Measurements from ENCODE around the gene TNF.

TNF gene

DNA sequence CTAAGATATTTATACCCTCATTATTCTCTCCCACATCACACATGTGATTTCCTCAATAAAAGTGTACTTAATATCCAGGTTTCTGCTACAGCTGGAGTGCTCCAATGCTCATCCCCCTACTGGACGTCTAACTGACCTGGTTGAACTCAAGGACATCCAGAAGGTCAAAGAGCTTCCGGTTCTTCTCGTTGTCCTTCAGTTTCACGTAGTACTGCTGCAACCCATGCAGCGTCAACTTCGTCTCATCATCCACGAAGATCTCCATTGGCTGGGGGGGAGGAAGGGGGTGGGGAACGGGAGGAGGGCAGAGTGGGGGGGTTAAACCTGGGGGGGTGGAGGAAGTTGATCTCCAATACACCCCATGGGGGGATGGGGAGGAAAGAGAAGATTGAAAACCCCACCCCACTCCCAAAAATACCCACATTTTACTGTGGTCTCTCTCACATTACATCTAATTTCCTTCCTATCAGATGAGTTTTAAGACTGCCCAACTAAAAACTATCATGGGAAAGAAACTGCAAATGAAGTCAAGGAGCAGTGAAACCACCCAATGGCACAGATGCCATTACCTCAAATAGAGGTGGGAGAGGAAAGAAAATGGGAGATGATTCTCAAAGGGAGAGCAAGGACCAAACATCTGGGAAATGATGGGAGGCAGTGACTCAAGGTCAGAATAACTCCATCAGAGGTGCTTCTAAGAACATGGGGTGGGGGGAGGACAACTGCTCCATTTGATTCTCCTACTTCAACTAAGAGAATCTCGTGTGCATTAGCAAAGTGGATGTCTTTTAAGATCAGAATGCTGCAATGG is 42.5 kb upstream of the TNF start:
- Histone ChIP-seq H3K27me3 (no peaks in the 10 kb centered on the region), H4K20me1 (peaks cover 93% of the 10 kb centered on the region), H3K36me3 (peaks cover 88% of the 10 kb centered on the region), H3K4me2 (no peak overlapping the region), H3K9me3 (no peaks in the 10 kb centered on the region), H3K9ac (no peak overlapping the region), H3K27ac (no peak overlapping the region), H3K4me3 (no peak overlapping the region), H3K4me1 (0 out of 2 replicates have a peak, but pooled peaks cover 4% of the 10 kb centered on the region)
- TF ChIP-seq Cebpa-rat (IDR thresholded peaks at IDR 0.05), result no peak

GRCh38 chr6:31533455-31533841 is 41.9 kb upstream of the TNF start:
- Histone ChIP-seq H3K4me2 (no peak overlapping the region), H3K36me3 (peaks cover 94% of the 10 kb centered on the region), H3K4me3 (no peak overlapping the region), H3K4me1 (peaks cover 10% of the 10 kb centered on the region), H3K27me3 (no peaks in the 10 kb centered on the region), H3K27ac (no peak overlapping the region), H4K20me1 (peaks cover 96% of the 10 kb centered on the region), H3K9ac (no peak overlapping the region), H3K9me3 (no peaks in the 10 kb centered on the region)
- TF ChIP-seq Cebpa-rat (IDR thresholded peaks at IDR 0.05), result no peak

- no peaks in the 10 kb centered on the region for H3K9me3 ChIP-seq
- no peak overlapping the region for H3K4me3 ChIP-seq
- H3K27ac ChIP-seq, result no peak overlapping the region
- no peak for TF ChIP-seq Cebpa-rat (IDR thresholded peaks at IDR 0.05)
- H3K36me3 ChIP-seq, result peaks cover 97% of the 10 kb centered on the region
- H3K4me1 ChIP-seq, result peaks cover 15% of the 10 kb centered on the region
- peaks cover 96% of the 10 kb centered on the region for H4K20me1 ChIP-seq
- no peak overlapping the region for H3K9ac ChIP-seq
- H3K4me2 ChIP-seq, result no peak overlapping the region
- H3K27me3 ChIP-seq, result no peaks in the 10 kb centered on the region
Observed at GRCh38 chr6:31534011-31534410, 41.4 kb upstream of the TNF start.

DNA sequence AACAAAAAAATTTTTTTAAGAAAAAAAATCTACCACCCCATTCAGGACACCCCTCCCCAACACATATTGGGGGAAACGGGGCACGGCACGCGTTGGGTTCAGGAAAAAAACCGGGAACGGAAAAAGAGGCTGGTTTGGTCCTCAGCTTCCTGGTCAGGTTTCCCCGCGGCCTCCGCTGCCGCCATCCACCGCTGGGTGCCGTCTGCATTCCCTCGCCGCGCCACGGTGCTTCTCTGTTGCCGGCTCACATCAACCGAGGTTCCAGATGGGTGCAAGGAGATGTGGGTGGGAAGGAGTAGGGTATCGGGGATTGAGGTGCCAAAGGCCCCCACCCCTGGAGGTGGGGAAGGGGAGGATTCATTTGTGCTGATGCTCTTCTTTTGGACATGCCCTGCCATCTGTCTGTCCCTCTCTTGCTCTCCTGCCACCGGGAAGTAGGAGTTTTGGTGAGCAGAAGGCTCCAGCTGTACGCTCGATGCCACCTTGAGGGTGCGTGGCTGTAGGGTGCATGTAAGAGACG is 40.8 kb upstream of the TNF start:
- Histone ChIP-seq H3K36me3 (peaks cover 99% of the 10 kb centered on the region), H3K4me3 (no peak overlapping the region), H3K27ac (no peak overlapping the region), H3K4me2 (no peak overlapping the region), H4K20me1 (peaks cover 98% of the 10 kb centered on the region), H3K9ac (no peak overlapping the region), H3K4me1 (peaks cover 21% of the 10 kb centered on the region), H3K9me3 (no peaks in the 10 kb centered on the region), H3K27me3 (no peaks in the 10 kb centered on the region)
- no peak for TF ChIP-seq Cebpa-rat (IDR thresholded peaks at IDR 0.05)

DNA sequence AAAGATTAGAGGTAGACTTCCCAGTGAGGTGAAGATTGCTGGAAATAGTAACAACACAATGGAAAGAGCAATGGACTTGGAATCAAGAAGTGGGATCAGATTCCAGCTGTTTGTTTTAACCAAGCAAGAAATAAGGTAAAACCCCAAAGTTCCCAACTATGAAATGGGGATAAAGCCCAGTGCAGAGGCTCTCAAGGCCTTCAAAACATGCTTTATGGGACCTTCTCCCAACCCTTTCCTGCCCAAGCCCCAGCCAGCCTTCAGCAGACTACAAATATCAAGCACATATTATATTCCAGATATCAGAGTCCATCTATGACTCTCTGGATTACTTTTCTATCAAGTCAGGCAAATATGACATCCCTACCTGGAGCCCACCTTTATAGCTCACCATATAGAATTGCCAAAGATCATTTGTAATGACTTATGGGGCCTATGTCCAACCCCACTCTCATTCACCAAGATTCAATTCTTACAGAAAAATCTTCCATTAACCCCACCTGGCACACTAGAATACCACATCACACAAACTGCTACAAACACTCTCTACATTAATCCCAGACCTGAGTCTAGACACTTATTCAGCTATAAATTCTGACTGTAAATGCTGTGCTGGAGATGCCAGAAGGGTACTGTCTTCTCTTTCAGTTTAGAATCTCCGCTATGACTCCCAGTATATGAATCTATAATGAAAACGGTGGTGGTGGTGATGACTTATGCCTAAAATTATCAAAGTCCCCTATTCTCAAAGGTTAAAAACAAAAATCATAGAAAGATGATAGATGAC is 39.6 kb upstream of the TNF start:
- TF ChIP-seq Cebpa-rat (IDR thresholded peaks at IDR 0.05), result no peak
- H3K9me3 ChIP-seq, result no peaks in the 10 kb centered on the region
- no peak overlapping the region for H3K9ac ChIP-seq
- no peak overlapping the region for H3K4me2 ChIP-seq
- H3K36me3 ChIP-seq, result peaks cover 99% of the 10 kb centered on the region
- H4K20me1 ChIP-seq, result peaks cover 99% of the 10 kb centered on the region
- H3K4me3 ChIP-seq, result no peak overlapping the region
- H3K27ac ChIP-seq, result no peak overlapping the region
- no peaks in the 10 kb centered on the region for H3K27me3 ChIP-seq
- peaks cover 32% of the 10 kb centered on the region for H3K4me1 ChIP-seq

GRCh38 chr6:31538805-31539400 is 36.5 kb upstream of the TNF start:
- Histone ChIP-seq H3K36me3 (peaks cover 69% of the 10 kb centered on the region), H3K27ac (no peak overlapping the region), H4K20me1 (peaks cover 73% of the 10 kb centered on the region), H3K4me1 (peaks cover 44% of the 10 kb centered on the region), H3K4me3 (peak overlapping the region; percentile 87), H3K4me2 (peak overlapping the region; percentile 98), H3K9me3 (no peaks in the 10 kb centered on the region), H3K27me3 (no peaks in the 10 kb centered on the region), H3K9ac (peak overlapping the region; percentile 97; the same call in 1 of the 2 replicates)
- TF ChIP-seq Cebpa-rat (IDR thresholded peaks at IDR 0.05), result no peak

DNA sequence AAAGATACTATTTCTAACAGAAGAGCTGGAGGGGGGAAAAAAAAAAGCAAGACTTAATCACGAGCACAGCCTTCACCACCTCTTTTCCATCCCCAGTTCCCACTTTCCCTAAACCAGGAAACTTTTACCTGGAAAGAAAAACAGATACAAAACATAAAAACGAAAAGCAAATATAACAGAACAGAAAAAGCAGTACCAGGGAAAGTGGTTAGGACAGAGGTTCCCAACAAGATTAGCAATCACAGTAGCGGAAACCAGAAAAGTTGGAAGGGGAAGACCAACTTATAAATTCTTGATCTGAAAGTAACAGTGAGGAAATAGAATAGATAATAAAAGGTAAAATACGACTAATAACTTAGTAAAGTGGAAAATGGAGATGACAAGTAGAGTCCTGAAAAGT is 34.7 kb upstream of the TNF start:
- peak overlapping the region; percentile 97 for H3K27ac ChIP-seq
- peaks cover 56% of the 10 kb centered on the region for H4K20me1 ChIP-seq
- no peaks in the 10 kb centered on the region for H3K27me3 ChIP-seq
- peak overlapping the region; percentile 87 for H3K4me3 ChIP-seq
- H3K4me1 ChIP-seq, result peaks cover 59% of the 10 kb centered on the region
- H3K36me3 ChIP-seq, result peaks cover 51% of the 10 kb centered on the region
- no peak for TF ChIP-seq Cebpa-rat (IDR thresholded peaks at IDR 0.05)
- H3K9me3 ChIP-seq, result no peaks in the 10 kb centered on the region
- peak overlapping the region; percentile 97 for H3K9ac ChIP-seq
- H3K4me2 ChIP-seq, result peak overlapping the region; percentile 98

DNA sequence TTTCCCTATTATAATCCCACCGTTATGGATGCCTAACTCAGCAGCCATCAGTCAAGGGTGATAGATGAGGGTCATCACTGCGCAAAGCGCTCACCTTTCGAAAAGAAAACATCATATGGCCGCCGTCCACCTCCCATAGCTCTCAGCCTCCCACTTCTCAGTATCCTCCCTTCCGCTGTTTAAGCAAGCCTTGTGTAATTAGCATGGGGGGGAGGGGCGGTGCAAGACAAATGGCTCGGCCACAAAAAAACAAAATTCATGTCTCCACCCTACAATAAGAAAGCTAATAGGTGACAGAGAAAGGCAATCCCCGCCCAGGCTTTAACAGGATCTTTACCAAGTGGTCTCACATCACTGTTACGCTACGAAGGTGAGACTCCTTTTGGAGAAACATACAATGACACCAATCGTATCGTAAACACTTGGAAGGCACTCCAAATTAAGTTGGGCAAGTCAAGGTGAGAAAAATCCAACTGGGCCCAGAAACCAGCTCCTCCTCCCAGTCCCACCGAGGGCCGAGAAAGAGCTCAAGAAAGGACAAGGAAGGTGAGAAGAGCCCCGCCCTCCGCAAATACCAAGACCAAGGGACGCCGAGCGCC is 34.2 kb upstream of the TNF start:
- H3K4me1 ChIP-seq, result peaks cover 64% of the 10 kb centered on the region
- H3K4me2 ChIP-seq, result peak overlapping the region; percentile 98
- peak overlapping the region; percentile 97 for H3K9ac ChIP-seq
- H3K9me3 ChIP-seq, result no peaks in the 10 kb centered on the region
- TF ChIP-seq Cebpa-rat (IDR thresholded peaks at IDR 0.05), result no peak
- no peaks in the 10 kb centered on the region for H3K27me3 ChIP-seq
- peaks cover 51% of the 10 kb centered on the region for H4K20me1 ChIP-seq
- H3K4me3 ChIP-seq, result peak overlapping the region; percentile 87
- peak overlapping the region; percentile 97 for H3K27ac ChIP-seq
- peaks cover 46% of the 10 kb centered on the region for H3K36me3 ChIP-seq

All from BLaER1 (cell line).